NCI-H2081 (cell line): ENCODE data around the gene SYT8.

Source experiments
- DNase-seq, 2 experiments: peaks; one replicate each; lab custom pipeline; 2025; lab: John Stamatoyannopoulos, UW

The SYT8 gene

DNA sequence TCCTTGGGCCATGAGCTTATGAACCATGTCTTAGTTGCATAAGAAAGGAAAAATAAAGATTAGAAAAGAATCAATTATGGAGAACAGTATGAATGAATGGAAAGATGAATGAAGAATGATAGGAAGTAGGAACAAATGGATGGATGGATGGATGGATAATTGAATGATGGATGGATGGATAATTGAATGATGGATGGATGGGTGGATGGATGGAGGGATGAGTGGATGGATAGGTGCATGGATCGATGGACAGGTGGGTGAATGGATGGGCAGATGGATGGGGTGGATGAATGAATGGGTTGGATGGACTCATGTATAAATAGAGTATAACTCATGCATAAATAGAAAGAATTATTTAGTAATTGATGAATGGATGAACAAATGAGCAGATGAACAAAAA is 25.3 kb downstream of the SYT8 start:
- DNase-seq, result no peak

- no peak for DNase-seq
Measured at GRCh38 chr11:1861435-1862411, 26.9 kb downstream of the SYT8 start.

GRCh38 chr11:1862588-1863351 is 28.0 kb downstream of the SYT8 start:
- no peak for DNase-seq

DNA sequence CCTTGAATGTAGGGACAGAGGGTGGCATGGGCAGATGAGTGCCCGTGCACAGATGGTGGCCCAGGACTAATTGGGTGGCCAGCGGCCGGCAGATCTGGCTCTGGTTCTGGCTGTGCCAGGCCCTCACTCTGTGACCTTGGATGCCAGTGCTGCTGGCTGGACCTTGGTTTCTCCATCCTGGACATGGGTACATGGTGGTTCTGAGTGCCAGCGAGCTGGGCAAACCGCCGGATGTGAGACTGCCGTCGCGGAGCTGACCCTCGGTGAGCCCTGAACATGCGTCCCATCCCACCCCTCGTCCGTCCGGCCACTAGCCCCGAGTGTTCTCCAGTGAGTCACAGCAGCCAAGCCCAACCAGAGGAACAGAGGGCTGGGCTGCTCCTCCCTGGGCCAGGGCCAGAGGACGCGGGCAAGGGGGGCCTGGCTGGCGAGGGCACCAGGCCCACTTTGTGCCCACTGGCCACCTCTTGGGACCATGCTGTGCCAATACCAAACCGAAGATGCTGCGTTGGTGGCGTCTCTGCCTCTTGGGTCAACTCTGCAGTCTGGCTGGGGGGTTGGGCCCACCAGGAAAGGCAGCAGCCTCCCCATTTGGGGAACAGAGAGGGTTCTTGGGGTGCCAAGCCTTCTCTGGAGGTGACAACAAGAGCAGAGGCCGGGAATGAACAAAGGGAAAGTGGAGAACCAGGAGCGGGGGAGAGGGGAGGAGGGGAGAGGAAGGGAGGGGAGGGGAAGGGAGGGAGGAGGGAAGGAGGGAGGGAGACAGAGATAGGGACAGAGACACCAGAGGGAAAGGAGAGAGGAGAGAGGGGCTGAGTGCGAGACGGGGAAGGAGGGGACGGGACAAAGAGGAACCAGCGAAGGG is 28.8 kb downstream of the SYT8 start:
- no peak for DNase-seq

DNA sequence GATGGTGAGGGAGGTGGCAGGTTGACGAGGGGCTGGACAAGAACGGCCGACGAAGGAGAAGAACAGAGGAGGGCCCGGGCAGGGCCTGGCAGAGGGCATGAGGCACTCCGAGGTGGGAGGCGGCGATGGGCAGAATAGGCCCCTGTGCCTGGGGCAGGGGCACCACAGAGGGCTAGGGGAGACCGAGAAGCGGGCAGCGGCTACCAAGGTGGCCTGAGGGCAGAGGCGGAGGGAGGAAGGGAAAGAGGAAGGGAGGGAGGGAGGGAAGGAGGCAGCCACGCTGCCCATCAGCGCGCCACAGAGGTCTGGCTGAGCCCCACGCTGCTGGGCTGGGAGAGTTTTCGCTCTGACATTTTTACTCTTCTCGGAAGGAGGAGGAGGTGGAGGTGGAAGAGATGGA is 29.4 kb downstream of the SYT8 start:
- no peak for DNase-seq

DNA sequence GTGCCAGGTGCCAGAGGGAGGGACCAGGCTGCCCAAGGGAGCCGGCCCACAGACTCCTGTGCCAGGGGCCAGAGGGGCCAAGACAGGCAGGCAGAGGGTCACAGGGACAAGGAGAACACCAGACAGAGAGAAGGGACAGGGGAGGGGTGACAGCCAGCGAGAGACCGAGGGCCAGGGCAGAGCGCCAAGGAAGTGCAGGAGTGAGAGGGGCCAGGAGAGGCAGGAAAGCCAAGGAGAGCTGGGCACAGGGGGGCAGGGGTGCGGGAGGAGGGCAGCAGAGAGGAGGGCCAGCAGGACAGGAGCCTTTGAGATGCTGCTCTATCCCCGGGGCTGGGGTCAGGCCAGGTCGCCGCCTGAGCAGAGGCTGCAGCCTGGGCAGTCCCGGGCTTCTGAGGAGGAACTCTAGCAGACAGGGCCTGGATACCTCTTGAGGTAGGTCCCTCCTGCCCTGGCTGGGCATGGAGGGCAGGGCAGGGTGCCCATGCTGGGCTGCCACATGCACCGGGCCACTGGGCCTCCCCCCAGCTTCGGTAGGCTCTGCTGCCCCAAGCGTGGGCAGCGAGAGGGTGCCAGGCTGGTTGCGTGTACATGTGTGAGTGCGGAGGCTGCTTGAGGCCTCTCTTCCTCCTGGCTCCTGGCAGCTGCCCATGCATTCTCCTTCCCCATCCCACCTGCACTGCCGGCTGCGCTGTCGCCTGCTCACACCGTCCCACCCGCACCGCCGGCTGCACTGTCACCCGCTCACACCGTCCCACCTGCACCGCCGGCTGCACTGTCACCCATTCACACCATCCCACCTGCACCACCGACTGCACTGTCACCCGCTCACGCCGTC is 30.3 kb downstream of the SYT8 start:
- no peak for DNase-seq

GRCh38 chr11:1866226-1866625 is 31.4 kb downstream of the SYT8 start:
- no peak for DNase-seq

DNA sequence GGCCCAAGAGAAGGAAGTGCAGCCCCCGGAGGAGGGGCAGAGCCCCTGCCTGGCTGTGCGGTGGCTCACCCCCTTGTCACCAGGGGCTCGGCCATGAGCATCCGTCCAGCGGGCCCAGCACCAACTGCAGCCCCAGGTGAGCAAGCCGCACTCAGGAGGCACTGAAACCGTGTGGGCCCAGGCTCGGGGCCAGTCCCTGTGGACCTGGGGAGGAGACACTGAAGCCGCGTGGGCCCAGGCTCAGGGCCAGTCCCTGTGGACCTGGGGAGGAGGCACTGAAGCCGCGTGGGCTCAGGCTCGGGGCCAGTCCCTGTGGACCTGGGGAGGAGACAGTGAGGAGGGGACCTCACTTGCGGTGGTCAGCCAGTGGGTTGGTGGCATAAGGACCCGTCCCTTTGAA is 32.0 kb downstream of the SYT8 start:
- DNase-seq, result no peak

DNA sequence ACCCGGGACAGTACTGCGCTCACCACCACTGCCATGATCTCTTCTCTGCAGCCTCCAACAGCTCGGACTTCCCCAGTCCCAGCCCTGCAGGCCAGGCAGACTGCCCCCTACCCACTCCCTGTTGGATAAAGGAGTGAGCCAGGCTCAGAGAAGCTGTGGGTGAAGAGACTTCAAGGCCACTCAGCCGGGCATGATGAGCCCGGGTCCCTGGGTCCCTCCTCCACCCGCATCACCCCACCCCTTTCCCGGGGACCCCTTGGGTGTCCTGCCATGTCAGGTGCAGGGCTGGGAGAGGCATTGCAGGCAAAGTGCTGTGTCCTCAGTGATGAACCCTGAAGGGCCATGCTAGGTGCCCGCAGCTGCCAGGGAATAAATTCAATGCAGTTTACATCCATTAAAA is 32.6 kb downstream of the SYT8 start:
- DNase-seq, result no peak

- DNase-seq, result no peak
Measured at GRCh38 chr11:1868056-1868635, 33.4 kb downstream of the SYT8 start.

DNA sequence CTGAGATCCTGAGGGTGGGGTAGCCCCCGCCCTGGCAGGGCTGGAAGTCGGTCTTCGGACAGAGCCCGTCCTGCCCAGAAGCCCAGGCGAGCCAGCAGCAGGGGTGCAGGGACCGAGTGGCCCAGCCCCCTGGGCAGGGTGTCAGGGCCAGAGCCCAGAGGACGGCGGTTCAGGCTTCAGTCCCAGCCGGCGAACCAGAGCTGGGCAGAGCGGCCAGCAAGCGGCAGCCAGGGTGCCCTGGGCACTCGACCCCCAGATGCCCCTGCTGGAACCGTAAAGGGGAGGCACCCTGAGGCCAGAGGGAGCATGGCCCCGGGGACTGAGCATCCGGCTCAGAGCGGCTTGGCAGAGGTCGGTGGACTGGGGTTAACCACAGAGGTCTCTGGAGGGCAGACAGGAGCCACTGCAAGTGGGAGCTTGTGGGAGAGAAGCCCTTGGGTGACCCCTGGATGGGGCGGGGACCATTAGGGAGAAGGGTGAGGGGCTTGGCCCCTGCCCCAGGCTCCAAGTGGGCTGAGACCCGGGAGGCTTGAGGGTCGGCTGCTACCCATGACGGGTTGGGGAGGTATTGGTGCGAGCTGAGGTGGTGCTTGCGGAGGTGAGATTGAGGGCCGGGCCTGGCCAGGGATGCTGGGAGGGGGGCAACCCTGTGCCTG is 34.0 kb downstream of the SYT8 start:
- DNase-seq, result no peak

DNA sequence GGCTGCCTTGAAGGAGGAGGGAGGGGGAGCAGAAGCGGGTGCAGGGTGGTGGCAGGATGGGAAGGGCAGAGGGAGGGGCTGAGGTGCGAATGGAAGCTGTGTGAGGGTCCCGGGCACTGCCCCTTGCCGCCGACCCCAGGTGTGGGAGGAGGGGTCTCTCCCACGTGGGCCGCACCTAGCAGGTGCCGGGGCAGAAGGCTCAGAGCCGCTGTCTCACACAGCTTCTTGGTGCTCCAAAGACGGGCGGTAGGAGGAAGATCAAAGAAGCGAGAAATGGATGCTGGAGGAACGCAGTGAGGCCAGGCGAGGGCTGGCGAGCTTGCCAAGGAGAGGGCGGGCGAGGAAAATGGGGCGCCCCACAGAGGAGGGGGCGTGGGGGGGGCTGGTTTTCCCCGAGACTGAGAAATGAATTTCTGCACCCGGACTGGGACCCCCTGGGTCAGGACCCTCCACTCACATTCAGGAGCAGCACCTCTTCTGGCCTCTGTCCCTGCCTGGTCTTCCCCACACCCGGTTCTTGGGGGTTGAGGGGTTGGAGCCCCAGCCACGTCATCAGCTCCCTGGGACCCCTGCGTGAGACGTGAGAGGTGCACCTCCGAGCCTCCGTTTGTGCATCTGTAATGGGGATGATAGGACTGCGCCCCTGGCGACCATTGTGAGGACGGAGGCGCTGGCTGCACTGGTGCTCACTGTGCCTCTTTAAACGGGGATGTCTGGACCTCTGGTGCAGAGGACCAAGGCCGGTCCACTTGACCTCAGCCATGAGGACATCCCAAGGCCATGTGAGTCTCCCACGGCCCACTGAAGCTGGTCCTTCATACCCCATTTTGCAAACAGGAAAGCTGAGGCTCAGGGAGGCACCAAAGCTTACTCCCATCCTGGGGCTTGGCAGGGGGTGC is 34.9 kb downstream of the SYT8 start:
- no peak for DNase-seq

- no peak for DNase-seq
Measured at GRCh38 chr11:1870326-1870696, 35.5 kb downstream of the SYT8 start.

DNA sequence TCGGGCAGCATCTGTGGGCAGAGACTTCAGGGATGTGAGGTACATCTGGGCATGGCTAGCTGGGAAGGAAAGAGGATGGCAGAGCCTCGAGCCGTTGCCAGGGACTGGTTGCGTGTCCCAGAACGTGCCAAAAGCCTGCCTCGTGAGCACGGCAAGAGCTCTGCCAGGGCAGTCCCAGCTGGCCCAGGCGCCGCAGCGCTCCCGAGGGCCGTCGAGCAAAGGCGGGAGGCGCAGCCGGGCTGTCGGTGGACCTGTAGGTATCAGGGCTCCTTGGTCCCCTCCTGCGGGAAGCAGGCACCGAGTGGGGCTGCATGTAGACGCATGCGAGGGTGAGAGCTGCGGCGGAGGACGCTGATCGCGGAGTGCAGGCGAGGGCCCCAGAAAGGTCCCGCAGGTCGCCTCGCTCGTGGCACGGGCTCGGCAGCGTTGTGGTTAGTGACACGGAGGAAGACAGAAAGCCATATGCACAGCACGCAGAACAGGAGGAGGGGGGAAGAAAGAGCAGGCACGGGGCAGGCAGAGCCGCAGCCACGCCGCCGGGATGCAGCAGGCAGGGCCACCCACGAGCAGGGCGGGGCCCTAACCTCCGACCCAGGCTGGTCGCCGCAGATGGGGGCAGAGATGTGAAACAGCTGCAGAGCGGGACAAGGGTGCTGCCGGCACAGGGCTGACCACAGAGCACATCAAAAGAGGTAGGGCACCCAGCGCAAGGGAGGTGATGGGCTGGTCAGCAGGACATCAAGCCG is 36.1 kb downstream of the SYT8 start:
- no peak for DNase-seq

DNA sequence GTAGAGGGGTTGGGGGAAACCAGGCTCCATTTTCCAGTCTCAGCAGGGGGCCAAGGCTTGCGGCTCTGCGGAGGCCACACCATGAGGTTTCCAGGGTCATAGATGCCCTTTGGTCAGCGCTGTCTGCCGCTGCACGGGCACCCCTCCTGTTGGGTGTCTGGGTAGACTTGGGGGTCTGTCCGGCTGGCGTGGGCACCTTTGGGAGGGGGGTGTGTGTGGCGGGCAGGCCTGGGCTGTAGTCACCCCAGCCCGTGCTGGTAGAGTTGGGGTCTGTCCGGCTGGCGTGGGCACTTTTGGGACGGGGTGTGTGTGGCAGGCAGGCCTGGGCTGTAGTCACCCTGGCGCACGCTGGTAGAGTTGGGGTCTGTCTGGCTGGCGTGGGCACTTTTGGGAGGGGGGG is 36.7 kb downstream of the SYT8 start:
- DNase-seq, result no peak

GRCh38 chr11:1872267-1872985 is 37.6 kb downstream of the SYT8 start:
- no peak for DNase-seq

DNA sequence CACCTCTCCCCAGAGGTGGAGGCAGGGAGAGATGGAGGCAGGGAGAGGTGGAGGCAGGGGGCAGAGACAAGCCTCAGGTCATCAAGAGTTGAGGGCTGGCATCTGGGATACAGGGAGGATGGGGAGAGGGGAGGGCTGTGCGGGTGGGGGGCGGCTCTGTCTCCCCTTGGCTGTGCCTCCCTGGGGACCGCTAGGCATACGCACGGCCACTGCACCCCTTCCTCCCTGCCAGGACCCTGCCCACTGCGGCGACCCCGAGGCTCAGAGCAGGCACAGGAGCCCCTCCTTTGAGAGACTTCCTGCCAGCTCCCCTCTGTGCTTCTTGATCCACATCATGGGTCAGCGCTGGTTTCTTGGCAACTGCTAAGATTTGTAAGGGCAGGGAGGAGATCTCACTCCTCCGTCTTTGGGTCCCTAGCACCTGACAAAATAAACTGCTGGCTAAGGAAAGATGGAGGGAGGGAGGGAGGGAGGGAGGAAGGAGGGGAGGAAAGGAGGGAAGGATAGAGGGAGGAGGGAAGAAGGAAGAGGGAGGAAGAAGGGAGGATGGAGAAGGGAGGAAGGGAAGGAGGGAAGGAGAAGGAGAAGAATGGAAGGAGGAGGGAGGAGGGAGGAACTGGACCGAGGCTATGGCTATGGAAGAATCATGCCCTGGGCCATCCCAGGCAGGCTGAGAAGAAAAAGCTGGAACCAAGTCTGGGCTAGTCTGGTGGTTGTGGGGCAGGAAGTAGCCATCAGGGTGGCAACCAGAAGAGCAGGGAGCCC is 38.4 kb downstream of the SYT8 start:
- DNase-seq, result no peak
